Measurements from ENCODE around the gene VWA5B1.
A peak's percentile ranks its signal among the peaks of the same experiment; 100 is the strongest.

Gene VWA5B1

GRCh38 chr1:20390589-20391331 is 100.1 kb downstream of the VWA5B1 start:
- H3K4me3 ChIP-seq (ENCODE audit: low read length), result no peak overlapping the region
- no peak for TF ChIP-seq CTCF (IDR thresholded peaks at IDR 0.05; ENCODE audit: insufficient read depth, low read depth, low read length, missing control alignments)
- no peak for DNase-seq (ENCODE audit: low read depth)

GRCh38 chr1:20395255-20395654 is 104.6 kb downstream of the VWA5B1 start:
- TF ChIP-seq CTCF (IDR thresholded peaks at IDR 0.05; ENCODE audit: insufficient read depth, low read depth, low read length, missing control alignments), result no peak
- DNase-seq (ENCODE audit: low read depth), result no peak
- H3K4me3 ChIP-seq (ENCODE audit: low read length), result no peak overlapping the region

DNA sequence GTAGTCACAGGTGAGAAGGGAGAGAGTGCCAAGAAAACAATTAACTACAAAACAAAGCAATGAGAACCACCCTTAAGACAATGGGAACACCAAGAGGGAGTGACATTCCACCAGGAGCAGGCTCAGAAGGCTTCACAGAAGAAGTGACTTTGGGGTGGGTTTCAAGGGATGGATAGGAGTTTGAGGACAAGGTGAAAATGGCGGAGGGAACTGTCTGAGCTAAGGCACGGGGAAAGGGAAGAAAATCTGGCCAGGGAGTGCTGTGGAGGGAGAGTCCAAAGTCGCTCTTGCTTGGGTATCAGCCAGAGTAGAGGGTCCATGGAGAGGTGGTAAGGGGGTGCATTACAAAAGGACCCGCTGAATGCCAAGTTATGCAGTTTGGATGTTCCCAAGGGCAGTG is 108.1 kb downstream of the VWA5B1 start:
- no peak for DNase-seq (ENCODE audit: low read depth)
- TF ChIP-seq CTCF (IDR thresholded peaks at IDR 0.05; ENCODE audit: insufficient read depth, low read depth, low read length, missing control alignments), result no peak
- no peak overlapping the region for H3K4me3 ChIP-seq (ENCODE audit: low read length)

DNA sequence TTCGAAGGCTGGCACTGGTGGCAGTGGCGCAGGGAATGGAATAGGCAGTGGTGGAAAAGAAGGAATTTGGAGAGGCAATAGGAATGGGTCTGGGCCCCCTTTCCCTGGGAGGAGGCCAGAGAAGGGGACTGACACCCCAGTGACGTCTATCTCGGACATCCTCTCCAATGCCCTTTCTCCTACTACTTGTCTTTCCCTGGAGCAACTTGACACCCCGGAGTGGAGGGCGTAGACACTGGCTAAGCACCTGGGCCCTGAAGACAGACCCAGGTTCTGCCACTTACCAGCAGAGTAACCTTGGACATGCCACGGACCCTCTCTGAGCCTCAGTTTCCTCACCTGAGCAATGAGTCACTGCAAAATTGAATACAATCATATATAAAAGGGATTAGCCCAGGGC is 108.5 kb downstream of the VWA5B1 start:
- DNase-seq (ENCODE audit: low read depth), result no peak
- no peak overlapping the region for H3K4me3 ChIP-seq (ENCODE audit: low read length)
- TF ChIP-seq CTCF (IDR thresholded peaks at IDR 0.05; ENCODE audit: insufficient read depth, low read depth, low read length, missing control alignments), result no peak

DNA sequence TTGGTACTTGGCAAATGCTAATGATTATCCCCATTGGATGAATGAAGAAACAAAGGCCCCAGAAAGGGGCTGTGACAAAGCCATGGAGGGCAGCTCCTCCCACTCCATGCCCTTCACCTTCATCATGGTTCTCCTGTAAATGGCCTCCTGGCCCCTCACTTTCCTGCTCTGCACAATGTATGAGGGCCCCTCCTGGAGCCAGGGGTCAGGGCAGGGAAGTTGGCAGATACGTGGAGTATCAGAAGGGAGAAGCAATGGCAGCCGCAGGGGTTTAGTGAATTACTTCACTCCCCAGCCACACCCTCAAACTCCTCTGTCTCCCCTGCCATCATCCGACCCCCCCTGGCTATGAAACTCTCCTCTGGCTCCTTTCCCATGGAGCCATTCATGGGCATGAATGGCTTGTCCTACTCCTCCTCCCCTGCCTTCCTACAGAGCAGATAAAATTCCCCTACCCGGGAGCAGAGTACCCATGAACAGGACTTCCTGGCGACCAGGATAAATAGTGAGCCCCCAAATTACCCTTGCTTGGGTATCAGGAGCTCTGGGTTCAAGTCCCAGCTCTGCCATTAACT is 109.0 kb downstream of the VWA5B1 start:
- no peak overlapping the region for H3K4me3 ChIP-seq (ENCODE audit: low read length)
- DNase-seq (ENCODE audit: low read depth), result peak; percentile 9
- no peak for TF ChIP-seq CTCF (IDR thresholded peaks at IDR 0.05; ENCODE audit: insufficient read depth, low read depth, low read length, missing control alignments)

DNA sequence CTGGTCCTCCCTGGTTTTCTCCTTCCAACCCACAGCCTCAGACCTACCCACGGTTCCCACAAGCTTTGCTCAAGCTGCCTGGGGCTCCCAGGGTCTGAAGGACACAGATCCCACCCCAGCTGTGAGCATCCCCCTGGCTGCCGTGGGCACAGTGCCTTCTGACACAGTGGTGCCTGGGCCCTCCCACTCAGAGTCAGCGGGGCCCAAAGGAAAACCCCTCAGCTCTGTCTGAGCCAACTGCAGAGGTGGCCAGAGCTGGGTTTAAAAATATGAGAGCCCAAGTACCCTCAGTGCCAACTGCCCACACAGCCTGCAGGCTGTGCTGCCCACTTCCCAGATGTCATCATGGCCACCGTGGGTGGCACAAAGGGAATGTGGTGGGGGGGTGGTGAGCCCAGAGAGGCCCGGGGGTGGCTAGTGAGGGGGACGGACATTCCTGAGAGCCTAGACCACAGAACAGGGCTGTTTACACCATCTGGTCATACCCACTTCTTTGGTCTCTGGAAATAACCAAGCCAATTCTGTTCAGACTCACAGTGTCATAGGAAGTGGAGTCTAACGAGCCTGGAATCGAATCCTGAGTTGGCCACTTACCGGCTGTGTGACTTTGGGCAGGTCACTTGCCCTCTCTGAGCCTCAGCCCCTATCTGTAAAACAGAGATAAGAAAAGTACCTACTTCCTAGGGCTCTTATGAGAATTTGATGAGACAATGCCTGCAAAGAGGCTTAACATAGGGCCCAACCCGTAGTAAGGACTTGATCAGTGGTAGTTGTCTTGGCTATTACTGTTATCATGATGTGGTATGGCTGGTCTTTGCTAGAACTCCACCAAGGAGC is 109.9 kb downstream of the VWA5B1 start:
- no peak for DNase-seq (ENCODE audit: low read depth)
- TF ChIP-seq CTCF (IDR thresholded peaks at IDR 0.05; ENCODE audit: insufficient read depth, low read depth, low read length, missing control alignments), result no peak
- H3K4me3 ChIP-seq (ENCODE audit: low read length), result no peak overlapping the region

All from epithelial cell of esophagus (primary cell).